Activated T-helper 2 cell treated with anti-CD3 and anti-CD28 coated beads, Interferon-gamma antibody, Interleukin-2, Interleukin-4, amounts not matched to agents 10 μg/mL and 5 μg/mL and 100 μg/mL, durations not matched to agents 14 hours and 24 hours and 36 hours (primary cell): Measurements from ENCODE around the gene INPP4B. TPM values are rescaled to one million over a fixed set of nuclear protein-coding genes. Genes with fewer than 3 reads are reported as not detected.

ENCODE experiments used
- DNase-seq: peaks from one replicate; pipeline ENCODE4 v3.0.0; 2021; ENCODE audit warnings: low spot score
- H3K27ac Mint-ChIP-seq: one replicate; pipeline ENCODE4 v1.8.0; 2021; ENCODE audit warnings: mixed read lengths
- H3K27me3 Mint-ChIP-seq: one replicate; pipeline ENCODE4 v1.8.0; 2021; ENCODE audit warnings: low read depth, mixed read lengths
- H3K36me3 Mint-ChIP-seq: one replicate; pipeline ENCODE4 v1.8.0; 2021; ENCODE audit warnings: low read depth, mixed read lengths
- H3K4me1 Mint-ChIP-seq: one replicate; pipeline ENCODE4 v1.8.0; 2021; ENCODE audit warnings: low read depth, mixed read lengths
- H3K4me3 Mint-ChIP-seq: one replicate; pipeline ENCODE4 v1.8.0; 2021; ENCODE audit warnings: low read depth, mild to moderate bottlenecking, moderate library complexity, mixed read lengths
- H3K9me3 Mint-ChIP-seq: one replicate; pipeline ENCODE4 v1.8.0; 2021; ENCODE audit warnings: mixed read lengths
- intact Hi-C: fragments of 100-400 bp; cut with micrococcal nuclease; formaldehyde crosslinking; loops from one replicate; pipeline ENCODE4 v1.15.1; 2023
- total RNA-seq: library from RNA; stranded (reverse); gene quantifications from 2 replicates; pipeline ENCODE4 v1.2.3, GENCODE V29; 2022

The INPP4B gene
- total RNA-seq, 1 donor from 2014 or later, result 64.8 TPM

- DNase-seq, result no peak
- intact Hi-C loops, result no loop called here
- H3K36me3 Mint-ChIP-seq, result peaks cover 31% of the 10 kb centered on the region
- no peaks in the 10 kb centered on the region for H3K4me1 Mint-ChIP-seq
- no peaks in the 10 kb centered on the region for H3K27me3 Mint-ChIP-seq
- no peak overlapping the region for H3K27ac Mint-ChIP-seq
- H3K4me3 Mint-ChIP-seq, result no peak overlapping the region
- peaks cover 38% of the 10 kb centered on the region for H3K9me3 Mint-ChIP-seq
Observed at GRCh38 chr4:142631836-142632235, 214.3 kb downstream of the INPP4B start.

GRCh38 chr4:142615324-142615665 is 230.8 kb downstream of the INPP4B start:
- intact Hi-C loops, result no loop called here
- peaks cover 67% of the 10 kb centered on the region for H3K36me3 Mint-ChIP-seq

GRCh38 chr4:142614621-142615323 is 231.3 kb downstream of the INPP4B start:
- no peaks in the 10 kb centered on the region for H3K27me3 Mint-ChIP-seq
- H3K4me3 Mint-ChIP-seq, result no peak overlapping the region
- DNase-seq, result no peak
- intact Hi-C loops, result no loop called here
- peaks cover 65% of the 10 kb centered on the region for H3K36me3 Mint-ChIP-seq
- H3K27ac Mint-ChIP-seq, result no peak overlapping the region
- peaks cover 9% of the 10 kb centered on the region for H3K4me1 Mint-ChIP-seq
- H3K9me3 Mint-ChIP-seq, result peaks cover 47% of the 10 kb centered on the region

More at GRCh38 chr4:142615324-142615665, 230.8 kb downstream of the INPP4B start:
- peaks cover 50% of the 10 kb centered on the region for H3K9me3 Mint-ChIP-seq
- H3K27me3 Mint-ChIP-seq, result no peaks in the 10 kb centered on the region
- no peak for DNase-seq
- H3K27ac Mint-ChIP-seq, result no peak overlapping the region
- H3K4me3 Mint-ChIP-seq, result no peak overlapping the region
- peaks cover 9% of the 10 kb centered on the region for H3K4me1 Mint-ChIP-seq

GRCh38 chr4:142607976-142608375 is 238.1 kb downstream of the INPP4B start:
- no peak overlapping the region for H3K4me3 Mint-ChIP-seq
- H3K36me3 Mint-ChIP-seq, result peaks cover 48% of the 10 kb centered on the region
- no peaks in the 10 kb centered on the region for H3K27me3 Mint-ChIP-seq
- H3K9me3 Mint-ChIP-seq, result peaks cover 48% of the 10 kb centered on the region
- H3K27ac Mint-ChIP-seq, result no peak overlapping the region
- H3K4me1 Mint-ChIP-seq, result peaks cover 2% of the 10 kb centered on the region
- no peak for DNase-seq
- intact Hi-C loops, result no loop called here

GRCh38 chr4:142600952-142601351 is 245.1 kb downstream of the INPP4B start:
- H3K36me3 Mint-ChIP-seq, result peaks cover 78% of the 10 kb centered on the region
- no peaks in the 10 kb centered on the region for H3K27me3 Mint-ChIP-seq
- intact Hi-C loops, result no loop called here
- no peak overlapping the region for H3K27ac Mint-ChIP-seq
- no peak overlapping the region for H3K4me3 Mint-ChIP-seq
- peaks cover 58% of the 10 kb centered on the region for H3K9me3 Mint-ChIP-seq
- H3K4me1 Mint-ChIP-seq, result no peaks in the 10 kb centered on the region
- DNase-seq, result no peak

GRCh38 chr4:142598132-142598531 is 248.0 kb downstream of the INPP4B start:
- intact Hi-C loops, result no loop called here
- peaks cover 68% of the 10 kb centered on the region for H3K36me3 Mint-ChIP-seq
- H3K27ac Mint-ChIP-seq, result no peak overlapping the region
- no peak overlapping the region for H3K4me3 Mint-ChIP-seq
- H3K9me3 Mint-ChIP-seq, result peaks cover 41% of the 10 kb centered on the region
- DNase-seq, result no peak
- H3K27me3 Mint-ChIP-seq, result no peaks in the 10 kb centered on the region
- peaks cover 4% of the 10 kb centered on the region for H3K4me1 Mint-ChIP-seq

GRCh38 chr4:142596595-142596994 is 249.5 kb downstream of the INPP4B start:
- Mint-ChIP-seq H3K4me1 (peaks cover 4% of the 10 kb centered on the region), H3K9me3 (peaks cover 28% of the 10 kb centered on the region), H3K27ac (no peak overlapping the region), H3K4me3 (no peak overlapping the region), H3K27me3 (no peaks in the 10 kb centered on the region), H3K36me3 (peaks cover 64% of the 10 kb centered on the region)
- no peak for DNase-seq
- intact Hi-C loops, result no loop called here

- Mint-ChIP-seq H3K4me1 (peaks cover 4% of the 10 kb centered on the region), H3K27ac (no peak overlapping the region), H3K4me3 (no peak overlapping the region), H3K9me3 (peaks cover 27% of the 10 kb centered on the region), H3K36me3 (peaks cover 66% of the 10 kb centered on the region), H3K27me3 (no peaks in the 10 kb centered on the region)
- intact Hi-C loops, result no loop called here
- DNase-seq, result no peak
Observed at GRCh38 chr4:142596121-142596520, 250.0 kb downstream of the INPP4B start.

- Mint-ChIP-seq H3K4me3 (no peak overlapping the region), H3K27me3 (no peaks in the 10 kb centered on the region), H3K36me3 (peaks cover 63% of the 10 kb centered on the region), H3K4me1 (peaks cover 4% of the 10 kb centered on the region), H3K9me3 (peaks cover 21% of the 10 kb centered on the region), H3K27ac (no peak overlapping the region)
- intact Hi-C loops, result no loop called here
- DNase-seq, result no peak
Observed at GRCh38 chr4:142595222-142595871, 250.8 kb downstream of the INPP4B start.

GRCh38 chr4:142585411-142585810 is 260.7 kb downstream of the INPP4B start:
- H3K4me3 Mint-ChIP-seq, result no peak overlapping the region
- peaks cover 13% of the 10 kb centered on the region for H3K4me1 Mint-ChIP-seq
- H3K36me3 Mint-ChIP-seq, result peaks cover 66% of the 10 kb centered on the region
- intact Hi-C loops, result no loop called here
- H3K27me3 Mint-ChIP-seq, result no peaks in the 10 kb centered on the region
- H3K9me3 Mint-ChIP-seq, result peaks cover 24% of the 10 kb centered on the region
- H3K27ac Mint-ChIP-seq, result no peak overlapping the region
- no peak for DNase-seq

- intact Hi-C loops, result no loop called here
- H3K27ac Mint-ChIP-seq, result no peak overlapping the region
- no peaks in the 10 kb centered on the region for H3K27me3 Mint-ChIP-seq
- no peak for DNase-seq
- H3K9me3 Mint-ChIP-seq, result peaks cover 15% of the 10 kb centered on the region
- H3K4me3 Mint-ChIP-seq, result no peak overlapping the region
- peaks cover 55% of the 10 kb centered on the region for H3K36me3 Mint-ChIP-seq
- H3K4me1 Mint-ChIP-seq, result peaks cover 22% of the 10 kb centered on the region
Observed at GRCh38 chr4:142583708-142584107, 262.4 kb downstream of the INPP4B start.

GRCh38 chr4:142582340-142582739 is 263.8 kb downstream of the INPP4B start:
- Mint-ChIP-seq H3K36me3 (peaks cover 57% of the 10 kb centered on the region), H3K27ac (peak overlapping the region; percentile 26), H3K4me3 (no peak overlapping the region)

GRCh38 chr4:142581881-142582280 is 264.2 kb downstream of the INPP4B start:
- Mint-ChIP-seq H3K4me1 (peaks cover 25% of the 10 kb centered on the region), H3K27me3 (no peaks in the 10 kb centered on the region), H3K9me3 (peaks cover 14% of the 10 kb centered on the region), H3K4me3 (no peak overlapping the region), H3K27ac (no peak overlapping the region), H3K36me3 (peaks cover 58% of the 10 kb centered on the region)
- intact Hi-C loops, result no loop called here
- DNase-seq, result no peak

More at GRCh38 chr4:142582340-142582739, 263.8 kb downstream of the INPP4B start:
- intact Hi-C loops, result no loop called here
- Mint-ChIP-seq H3K27me3 (no peaks in the 10 kb centered on the region), H3K9me3 (peaks cover 15% of the 10 kb centered on the region), H3K4me1 (peaks cover 22% of the 10 kb centered on the region)
- DNase-seq, result no peak
